NB4 (cell line): ENCODE data around the gene ASGR1.

Source experiments
- DNase-seq: peaks from one replicate; pipeline ENCODE4 v3.0.0; 2010; ENCODE audit warnings: low read depth
- H3K4me3 ChIP-seq: one replicate; pipeline ENCODE4 v1.5.1; 2011; ENCODE audit warnings: mild to moderate bottlenecking, low read depth, low read length, moderate library complexity
- MYC ChIP-seq: IDR thresholded peaks from 2 replicates; pipeline ENCODE4 v1.6.1; 2011; ENCODE audit warnings: low read depth, low read length
- POLR2A ChIP-seq: IDR thresholded peaks from 2 replicates; pipeline ENCODE4 v1.6.1; 2011; ENCODE audit warnings: mild to moderate bottlenecking; ENCODE audit not compliant: insufficient read length; ENCODE audit errors: extremely low read depth
- TF ChIP-seq, protein P1 (sequence below): IDR thresholded peaks from 2 replicates; pipeline ENCODE4 v1.6.1; 2011; ENCODE audit warnings: low read depth, low read length
- TF ChIP-seq, protein P2 (sequence below): IDR thresholded peaks from one replicate; pipeline ENCODE4 v1.5.1; 2012; ENCODE audit warnings: low read depth, low read length

The ASGR1 gene

DNA sequence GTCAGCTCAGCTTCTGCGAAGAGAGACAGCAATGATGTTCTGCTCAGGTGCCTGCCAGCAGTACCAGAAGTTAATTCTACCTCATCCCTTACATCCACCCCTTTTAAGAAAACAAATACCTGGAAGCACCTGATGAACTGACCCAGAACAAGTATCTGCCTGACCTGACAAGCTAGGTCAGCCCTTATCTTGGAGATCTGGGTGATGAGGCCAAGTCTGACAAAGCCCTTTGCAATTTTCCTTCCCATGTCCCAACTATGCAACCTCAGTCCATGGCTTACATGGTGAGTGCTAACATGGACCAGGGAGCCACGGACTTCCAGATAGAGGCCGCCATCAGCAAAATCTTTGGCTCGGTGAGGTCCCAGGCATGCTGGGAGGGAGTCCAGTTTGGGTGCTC, 44.2 kb upstream of the ASGR1 start:
- TF ChIP-seq, protein P1, sequence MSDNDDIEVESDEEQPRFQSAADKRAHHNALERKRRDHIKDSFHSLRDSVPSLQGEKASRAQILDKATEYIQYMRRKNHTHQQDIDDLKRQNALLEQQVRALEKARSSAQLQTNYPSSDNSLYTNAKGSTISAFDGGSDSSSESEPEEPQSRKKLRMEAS, result no peak
- TF ChIP-seq MYC (no peak), POLR2A (no peak)
- TF ChIP-seq, protein P2, sequence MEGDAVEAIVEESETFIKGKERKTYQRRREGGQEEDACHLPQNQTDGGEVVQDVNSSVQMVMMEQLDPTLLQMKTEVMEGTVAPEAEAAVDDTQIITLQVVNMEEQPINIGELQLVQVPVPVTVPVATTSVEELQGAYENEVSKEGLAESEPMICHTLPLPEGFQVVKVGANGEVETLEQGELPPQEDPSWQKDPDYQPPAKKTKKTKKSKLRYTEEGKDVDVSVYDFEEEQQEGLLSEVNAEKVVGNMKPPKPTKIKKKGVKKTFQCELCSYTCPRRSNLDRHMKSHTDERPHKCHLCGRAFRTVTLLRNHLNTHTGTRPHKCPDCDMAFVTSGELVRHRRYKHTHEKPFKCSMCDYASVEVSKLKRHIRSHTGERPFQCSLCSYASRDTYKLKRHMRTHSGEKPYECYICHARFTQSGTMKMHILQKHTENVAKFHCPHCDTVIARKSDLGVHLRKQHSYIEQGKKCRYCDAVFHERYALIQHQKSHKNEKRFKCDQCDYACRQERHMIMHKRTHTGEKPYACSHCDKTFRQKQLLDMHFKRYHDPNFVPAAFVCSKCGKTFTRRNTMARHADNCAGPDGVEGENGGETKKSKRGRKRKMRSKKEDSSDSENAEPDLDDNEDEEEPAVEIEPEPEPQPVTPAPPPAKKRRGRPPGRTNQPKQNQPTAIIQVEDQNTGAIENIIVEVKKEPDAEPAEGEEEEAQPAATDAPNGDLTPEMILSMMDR, result no peak
- DNase-seq, result no peak
- no peak overlapping the region for H3K4me3 ChIP-seq

DNA sequence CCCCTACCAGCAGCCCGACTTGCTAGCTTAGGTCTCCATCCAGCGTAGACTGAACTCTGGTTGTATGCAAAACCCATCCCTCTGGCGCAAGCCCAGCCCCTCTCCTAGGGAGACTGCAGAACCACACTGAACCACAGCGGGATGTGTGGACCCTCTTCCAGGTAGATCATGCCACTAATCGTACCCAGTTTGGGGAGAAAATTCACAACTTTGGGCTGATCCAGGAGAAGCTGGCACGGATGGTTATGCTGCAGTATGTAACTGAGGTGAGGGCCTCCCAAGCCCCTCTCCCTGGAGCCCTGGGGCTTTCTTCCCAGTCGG, 43.8 kb upstream of the ASGR1 start:
- DNase-seq, result no peak
- TF ChIP-seq, protein P2, result no peak
- TF ChIP-seq MYC (no peak), POLR2A (no peak)
- TF ChIP-seq, protein P1, result no peak
- H3K4me3 ChIP-seq, result no peak overlapping the region

DNA sequence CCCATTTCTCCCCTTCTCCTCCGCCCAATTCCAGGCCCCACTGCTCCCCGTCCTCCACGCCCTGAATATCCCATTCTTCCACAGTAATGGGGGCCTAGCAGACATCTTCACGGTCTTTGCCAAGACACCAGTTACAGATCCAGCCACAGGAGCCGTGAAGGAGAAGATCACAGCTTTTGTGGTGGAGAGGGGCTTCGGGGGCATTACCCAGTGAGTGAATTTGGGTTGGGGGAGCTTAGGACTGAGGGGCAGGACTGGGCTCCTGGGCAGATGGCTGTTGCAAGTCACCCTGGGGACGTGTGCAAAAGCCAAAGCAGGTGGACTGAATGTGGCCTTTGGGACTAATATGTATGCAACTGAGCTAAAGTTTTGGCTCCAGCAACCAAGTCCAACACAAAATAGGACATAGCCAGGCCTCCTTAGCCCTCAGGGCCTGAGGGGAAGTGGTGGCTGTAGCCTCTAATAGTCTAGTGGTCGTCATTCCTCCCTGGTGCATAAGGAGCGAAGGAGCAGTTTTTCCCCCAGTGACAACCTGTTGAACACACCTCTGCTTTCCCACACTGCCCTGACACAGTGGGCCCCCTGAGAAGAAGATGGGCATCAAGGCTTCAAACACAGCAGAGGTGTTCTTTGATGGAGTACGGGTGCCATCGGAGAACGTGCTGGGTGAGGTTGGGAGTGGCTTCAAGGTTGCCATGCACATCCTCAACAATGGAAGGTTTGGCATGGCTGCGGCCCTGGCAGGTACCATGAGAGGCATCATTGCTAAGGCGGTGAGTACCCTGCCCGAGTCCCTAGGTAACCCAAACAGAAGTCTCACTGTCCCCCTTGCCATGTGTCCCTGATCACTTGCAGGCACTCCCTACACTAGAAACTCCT, 43.2 kb upstream of the ASGR1 start:
- TF ChIP-seq POLR2A, result no peak
- TF ChIP-seq, protein P1, result no peak
- TF ChIP-seq, protein P2, result no peak
- no peak for TF ChIP-seq MYC
- H3K4me3 ChIP-seq, result no peak overlapping the region
- peak; percentile 9 for DNase-seq

DNA sequence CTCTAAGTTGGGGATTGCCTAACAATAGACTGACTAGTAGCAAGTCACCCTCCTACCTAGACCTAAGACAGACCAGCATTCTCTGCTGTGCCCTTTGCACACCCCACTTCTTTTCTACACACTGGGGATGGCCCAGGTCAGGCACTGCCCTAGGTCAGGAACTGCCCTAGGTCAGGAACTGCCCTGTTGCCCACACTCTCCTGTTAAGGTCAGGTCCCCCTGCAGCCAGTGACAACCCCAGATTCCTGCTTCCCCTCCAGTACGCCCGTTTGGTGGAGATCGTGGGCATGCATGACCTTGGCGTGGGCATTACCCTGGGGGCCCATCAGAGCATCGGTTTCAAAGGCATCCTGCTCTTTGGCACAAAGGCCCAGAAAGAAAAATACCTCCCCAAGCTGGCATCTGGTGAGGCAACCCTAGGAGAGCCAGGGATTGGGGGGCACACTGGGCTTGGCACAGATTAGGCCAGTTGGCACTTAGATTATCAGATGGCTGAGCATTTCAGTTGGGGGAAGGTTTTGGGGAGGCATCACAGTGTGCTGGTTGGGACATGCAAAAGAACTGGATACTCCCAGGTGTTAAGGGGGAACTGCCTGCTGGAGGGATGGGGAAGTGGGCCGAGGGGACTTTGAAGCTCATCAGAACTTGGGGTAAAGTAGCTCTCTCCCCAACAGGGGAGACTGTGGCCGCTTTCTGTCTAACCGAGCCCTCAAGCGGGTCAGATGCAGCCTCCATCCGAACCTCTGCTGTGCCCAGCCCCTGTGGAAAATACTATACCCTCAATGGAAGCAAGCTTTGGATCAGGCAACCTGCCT, 42.3 kb upstream of the ASGR1 start:
- peak; percentile 10 for DNase-seq
- no peak for TF ChIP-seq POLR2A
- TF ChIP-seq, protein P1, result no peak
- TF ChIP-seq MYC, result no peak
- TF ChIP-seq, protein P2, result no peak
- peak overlapping the region; percentile 79 for H3K4me3 ChIP-seq

DNA sequence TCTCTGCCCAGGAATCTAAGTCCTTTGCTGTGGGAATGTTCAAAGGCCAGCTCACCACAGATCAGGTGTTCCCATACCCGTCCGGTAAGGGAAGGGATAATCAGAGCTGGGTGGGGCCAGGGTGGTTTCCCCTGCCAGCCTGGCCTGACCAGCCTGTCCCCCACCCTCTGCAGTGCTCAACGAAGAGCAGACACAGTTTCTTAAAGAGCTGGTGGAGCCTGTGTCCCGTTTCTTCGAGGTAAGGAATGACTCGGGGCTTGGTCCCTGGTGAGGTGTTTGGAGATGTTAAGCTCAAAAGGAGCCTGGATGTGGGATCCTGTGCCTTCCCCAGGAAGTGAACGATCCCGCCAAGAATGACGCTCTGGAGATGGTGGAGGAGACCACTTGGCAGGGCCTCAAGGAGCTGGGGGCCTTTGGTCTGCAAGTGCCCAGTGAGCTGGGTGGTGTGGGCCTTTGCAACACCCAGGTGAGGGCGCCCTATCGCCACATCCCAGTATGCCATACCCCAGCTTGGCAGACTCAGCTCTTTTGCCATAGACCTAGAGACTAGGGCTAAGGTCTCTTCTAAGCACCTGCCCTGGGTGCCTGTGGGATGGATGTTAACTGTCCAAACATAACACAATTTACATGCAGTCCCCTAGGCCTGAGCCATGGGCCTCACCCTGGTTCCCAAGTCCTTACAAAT, 41.6 kb upstream of the ASGR1 start:
- DNase-seq, result peak; percentile 77
- peak overlapping the region; percentile 79 for H3K4me3 ChIP-seq
- TF ChIP-seq, protein P2, result peak; percentile 47
- TF ChIP-seq MYC, result no peak; the same call in 1 of the 2 replicates
- TF ChIP-seq, protein P1, result no peak
- TF ChIP-seq POLR2A, result no peak
